GM19328 (cell line): ENCODE measurements around the gene C1orf52.
A peak's percentile ranks its signal among the peaks of the same experiment; 100 is the strongest.

Experiments used
- ATAC-seq: cut with Tn5 transposase; IDR thresholded peaks from one replicate; pipeline ENCODE4 v1.9.1; 2021; ENCODE audit warnings: mild to moderate bottlenecking, moderate library complexity; ENCODE audit not compliant: unreplicated experiment

Gene C1orf52

DNA sequence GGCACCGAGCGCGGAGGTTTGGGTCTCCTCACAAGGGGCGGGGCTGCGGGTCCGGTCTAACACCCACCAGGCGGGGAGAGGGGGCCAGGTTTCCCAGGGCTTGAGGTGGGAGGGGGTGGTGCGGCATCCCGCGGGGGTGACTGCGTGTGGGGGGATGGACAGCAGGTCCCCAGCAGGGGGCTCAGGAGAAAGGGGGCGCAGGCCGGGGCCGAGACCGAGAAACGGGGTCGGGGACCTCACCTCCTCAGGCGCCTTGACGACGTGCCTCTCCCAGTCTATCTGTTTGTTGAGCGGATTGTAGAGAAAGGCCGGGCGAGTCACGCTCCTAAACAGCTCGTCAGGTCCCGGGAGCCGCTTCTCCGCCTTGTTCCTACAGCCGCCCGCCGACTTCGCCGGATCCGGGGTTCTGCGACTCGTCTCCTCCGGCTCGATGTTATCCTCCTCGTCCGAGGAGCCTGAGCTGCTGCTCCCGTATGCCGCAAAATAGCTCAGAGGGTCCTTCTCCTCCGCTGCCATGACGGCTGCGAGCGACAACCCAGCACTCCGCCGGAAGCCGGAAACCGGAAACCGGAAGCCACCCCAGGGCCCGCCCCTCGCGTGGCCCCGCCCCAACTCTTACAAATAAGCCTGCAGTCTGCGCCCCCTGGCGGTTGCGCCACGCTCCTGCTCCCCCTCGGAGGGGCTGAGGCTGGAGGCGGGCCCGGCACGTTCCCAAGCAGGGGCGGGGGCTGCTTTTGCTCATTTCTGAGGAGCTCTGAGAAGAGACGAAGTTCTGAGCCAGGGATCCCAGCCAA, at the start of gene C1orf52:
TSS of gene C1orf52 (minus strand) at position 545 of the 794 bp plus-strand sequence. CDS start at position 516, 29 bp downstream.
- peak; percentile 98 for ATAC-seq

DNA sequence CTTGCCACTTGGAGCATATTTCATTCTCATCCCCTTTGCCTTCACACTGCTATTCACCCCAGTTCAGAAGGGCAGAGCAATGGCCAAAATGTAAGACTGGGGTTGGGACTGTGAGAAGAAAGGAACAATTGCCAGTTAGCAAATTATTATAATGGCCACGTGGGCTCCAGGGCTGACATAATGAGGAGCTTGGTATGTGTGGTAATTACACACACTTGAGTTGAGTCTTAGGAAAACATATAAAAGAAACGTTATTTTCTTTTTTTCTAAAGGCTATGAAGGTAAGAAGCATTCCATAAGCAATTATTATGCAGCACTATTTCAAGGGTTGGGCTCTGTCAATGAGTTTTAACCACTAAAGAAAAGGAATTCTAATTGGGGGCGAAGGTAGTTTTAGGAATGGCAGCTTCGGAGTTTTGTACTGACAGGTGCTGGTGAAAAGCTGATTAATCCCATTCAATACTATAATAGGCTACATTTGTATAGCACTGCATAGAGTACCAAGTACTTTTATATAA, 49.4 kb upstream of the C1orf52 start:
- ATAC-seq, result no peak

DNA sequence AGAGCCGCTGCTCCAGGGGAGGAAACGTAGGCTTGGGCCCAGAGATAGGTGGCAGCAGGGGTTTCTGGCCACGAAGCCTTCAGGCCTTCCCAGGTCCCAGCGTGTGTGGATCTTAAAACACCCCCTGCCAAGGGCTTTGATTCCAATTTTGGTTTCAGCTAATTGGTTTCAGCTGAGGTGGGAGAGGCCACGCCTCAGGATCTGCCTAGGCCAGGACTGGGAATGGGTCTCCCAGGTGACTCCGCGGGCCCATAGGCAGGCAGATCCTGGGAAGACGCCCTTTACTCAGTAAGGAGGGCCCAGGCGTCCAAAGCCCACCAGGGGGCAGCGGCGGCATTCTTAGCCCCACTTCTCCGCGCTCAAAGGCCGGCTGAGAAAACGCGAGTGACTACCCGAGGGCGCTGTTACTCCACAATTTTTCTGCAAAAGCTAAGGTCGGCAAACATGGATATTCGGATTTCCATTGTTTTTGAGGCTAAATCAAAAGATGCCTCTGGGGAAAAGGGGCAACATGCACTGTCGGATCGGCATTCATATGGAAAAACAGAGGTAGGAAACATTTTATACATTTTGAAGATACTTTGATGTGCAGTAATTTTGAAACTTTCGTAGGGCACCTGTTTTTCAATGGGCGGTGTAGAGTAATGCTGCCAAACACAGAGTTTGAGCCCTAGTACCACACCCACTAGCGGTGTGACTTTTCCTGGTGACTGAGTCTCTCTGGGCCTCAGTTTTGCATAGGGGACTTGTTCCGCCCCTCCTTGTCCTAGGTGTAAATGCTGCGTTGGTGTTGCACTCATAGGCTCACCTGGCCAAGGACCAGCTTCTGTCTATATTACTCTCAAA, 48.7 kb upstream of the C1orf52 start:
- peak; percentile 87 for ATAC-seq

DNA sequence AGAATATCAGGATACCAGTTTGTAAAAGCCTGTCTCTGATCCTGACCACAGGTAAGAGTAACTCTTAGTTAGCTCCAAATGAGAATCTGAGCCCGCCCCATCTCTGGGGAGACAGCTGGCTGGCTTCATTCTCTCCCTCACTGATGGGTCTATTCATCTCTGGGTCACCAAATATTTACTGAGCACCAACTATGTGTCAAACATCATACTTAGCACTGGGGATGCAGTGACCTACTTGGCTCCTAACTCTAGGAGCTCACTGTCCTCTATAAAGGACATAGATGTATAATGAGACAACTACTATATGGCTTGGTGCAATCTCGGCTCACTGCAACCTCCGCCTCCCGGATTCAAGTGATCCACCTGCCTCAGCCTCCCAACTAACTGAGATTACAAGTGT, 46.8 kb upstream of the C1orf52 start:
- ATAC-seq, result no peak

DNA sequence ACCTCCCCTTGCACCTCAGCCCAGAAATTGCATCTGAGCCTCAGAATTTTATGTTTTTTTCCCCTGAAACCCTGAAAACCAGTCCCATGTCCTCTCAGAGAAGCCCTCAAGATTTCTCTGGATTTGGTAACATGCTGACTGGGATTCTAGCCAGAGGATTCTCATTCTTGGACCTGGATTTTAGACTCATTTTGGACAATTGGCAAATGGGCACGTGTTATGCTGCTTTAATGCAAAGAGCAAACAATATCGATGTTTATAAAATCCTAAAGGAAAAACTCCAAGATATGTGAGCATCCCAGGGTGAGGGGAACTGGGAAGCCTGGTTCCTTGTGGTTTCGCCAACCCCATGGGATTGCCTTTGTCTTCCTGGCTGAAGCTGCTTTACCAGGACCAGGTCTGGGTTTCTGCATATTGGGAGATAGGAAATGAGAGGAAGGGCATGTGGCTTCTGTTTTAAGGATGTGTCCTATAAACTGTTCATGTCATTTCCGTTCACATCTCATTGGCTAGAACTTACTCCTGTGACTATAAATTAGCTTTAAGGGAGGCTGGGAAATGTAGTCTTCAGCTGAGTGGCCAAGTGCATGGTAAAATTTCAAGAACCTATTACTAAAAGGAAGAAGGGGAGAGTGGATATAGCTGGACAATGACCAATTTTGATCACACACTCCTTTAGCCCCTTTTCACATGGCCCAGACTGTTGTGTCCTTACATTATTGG, 44.1 kb upstream of the C1orf52 start:
- no peak for ATAC-seq

DNA sequence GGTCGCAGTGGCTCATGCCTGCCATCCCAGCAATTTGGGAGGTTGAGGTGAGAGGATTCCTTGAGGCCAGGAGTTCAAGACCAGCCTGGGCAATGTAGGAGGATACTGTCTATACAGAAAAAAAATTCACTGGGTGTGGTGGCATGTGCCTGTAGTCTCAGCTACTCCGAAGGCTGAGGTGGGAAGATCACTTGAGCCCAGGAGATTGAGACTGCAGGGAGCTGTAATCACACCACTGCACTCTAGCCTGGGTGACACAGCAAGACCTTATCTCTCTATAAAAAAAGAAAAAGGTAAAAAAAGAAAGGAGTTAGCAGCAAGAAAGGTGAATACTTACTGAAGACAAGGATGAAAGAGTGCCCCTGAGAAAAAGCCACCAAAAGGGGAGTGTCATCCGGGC, 40.7 kb upstream of the C1orf52 start:
- no peak for ATAC-seq

DNA sequence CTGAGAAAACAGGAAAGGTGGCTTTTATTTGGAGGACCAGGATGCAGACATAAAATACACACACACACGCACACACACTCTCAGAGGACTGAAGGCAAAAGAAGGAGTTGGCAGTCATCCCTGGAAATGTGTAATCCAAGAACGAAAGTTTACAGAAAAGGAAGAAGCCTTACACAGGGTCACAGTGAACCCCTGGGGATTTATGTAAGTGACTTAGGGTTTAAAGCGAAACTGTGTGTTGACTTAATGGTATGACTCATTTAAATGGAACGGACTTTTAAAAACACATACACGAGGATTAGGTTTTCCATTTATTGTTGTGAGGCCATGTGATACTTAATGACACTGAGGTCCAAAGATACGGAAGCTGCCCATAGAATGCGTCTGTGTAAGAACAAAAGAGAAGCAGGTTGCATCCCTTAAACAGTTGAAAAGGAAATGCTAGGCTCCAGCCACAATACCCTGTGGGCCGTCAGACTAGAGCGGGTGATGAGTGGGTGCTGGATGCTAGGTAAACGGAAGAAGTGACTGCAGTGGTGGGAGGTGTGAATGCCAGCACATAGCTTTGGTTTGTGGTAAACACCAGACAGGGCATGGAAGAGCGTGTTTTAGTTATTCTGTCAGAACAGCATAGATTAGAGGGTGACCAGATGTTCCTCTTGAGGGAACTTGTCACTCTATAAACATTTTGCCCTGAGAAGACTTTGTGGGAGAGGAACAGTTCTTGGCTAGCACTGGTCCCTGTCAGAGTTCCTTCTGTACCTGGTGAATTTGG, 38.6 kb upstream of the C1orf52 start:
- peak; percentile 91 for ATAC-seq

DNA sequence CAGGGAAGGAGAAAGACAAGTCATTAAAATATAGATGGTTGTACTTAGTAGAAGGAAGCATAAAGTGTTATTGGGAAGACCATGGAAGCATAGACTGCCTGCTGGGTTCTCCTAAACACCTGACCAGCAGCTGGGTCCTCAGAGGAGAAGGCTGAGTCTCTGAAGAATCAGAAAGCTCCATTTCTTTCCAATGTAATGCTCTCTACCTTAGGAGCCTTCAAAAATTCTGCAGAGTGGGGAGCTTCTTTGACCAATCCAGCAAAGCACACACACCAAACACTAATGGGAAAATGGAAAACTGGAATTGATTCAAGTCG, 38.0 kb upstream of the C1orf52 start:
- no peak for ATAC-seq

DNA sequence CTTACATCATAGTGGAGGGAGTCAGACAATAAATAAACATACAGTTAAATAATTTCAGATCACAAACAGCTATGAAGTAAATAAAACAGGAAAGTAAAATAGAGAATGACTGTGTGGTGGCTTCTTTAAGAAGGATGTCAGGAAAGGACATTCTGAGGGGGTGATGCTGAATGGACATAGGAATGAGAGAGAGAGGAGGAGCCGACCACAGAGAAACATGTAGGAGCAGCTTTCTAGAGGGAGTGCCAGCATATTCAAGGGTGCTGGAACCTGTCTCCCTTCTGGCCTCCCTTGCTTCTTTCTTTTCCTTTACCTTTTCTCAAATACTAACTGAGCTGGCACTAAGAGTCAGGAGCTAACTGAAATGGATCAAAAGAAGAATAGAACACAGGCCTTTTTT, 37.5 kb upstream of the C1orf52 start:
- ATAC-seq, result no peak

DNA sequence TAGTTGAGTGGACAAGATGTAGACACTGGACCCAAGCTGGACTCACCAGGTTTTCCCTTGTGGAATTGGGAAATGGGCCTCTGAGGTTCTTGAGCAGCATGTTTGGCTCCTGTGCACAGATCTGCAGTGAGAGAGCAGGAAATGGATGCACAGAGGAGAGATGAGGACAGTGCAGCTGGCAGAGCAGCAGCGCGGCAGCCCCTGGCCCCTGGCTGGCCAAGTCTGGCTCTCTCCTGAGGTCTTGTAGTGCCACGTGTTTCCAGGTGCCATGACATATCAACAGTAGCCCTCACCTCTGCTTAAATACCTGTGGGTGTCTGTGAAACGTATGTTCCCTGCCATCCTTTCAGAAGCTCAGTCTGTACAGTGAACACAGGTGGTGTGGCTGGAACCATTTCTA, 36.2 kb upstream of the C1orf52 start:
- ATAC-seq, result no peak

DNA sequence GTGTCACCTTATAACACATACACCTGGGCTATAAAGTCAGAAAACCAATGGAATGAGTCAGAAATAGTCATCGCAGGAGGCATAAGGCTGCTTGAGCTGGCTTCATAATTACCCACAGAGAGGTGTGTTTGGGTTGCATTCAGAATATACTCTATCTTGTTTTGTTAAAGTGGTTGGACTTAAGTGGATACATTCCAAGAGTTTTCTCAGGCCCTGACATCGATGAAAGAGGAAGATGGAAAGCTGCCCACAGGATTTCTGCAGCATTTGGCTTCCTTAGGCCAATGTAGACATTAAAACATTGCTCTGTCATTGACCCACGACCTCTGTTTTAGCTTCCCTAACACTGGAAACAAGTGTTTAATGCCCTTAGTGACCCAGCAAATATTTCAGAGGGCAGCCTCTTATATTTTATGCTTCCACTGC, 35.6 kb upstream of the C1orf52 start:
- no peak for ATAC-seq

DNA sequence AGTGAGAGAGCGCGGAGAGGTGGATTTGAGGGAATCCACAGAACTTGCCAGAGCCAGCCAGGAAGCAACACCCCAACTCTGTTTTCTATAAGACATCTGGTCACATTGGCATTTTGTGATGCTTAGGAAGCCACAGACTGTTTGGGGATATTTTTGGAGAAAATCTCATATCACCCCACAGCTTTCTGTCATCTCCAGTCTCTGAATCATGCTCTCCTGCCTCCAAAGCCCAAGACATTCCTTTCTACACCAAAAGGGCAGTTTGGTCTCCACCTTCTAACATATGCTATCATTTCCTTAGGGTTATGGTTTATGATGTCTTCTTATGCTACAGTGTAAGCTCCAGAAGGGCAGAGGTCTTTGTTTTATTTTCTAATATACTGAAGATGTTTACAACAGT, 31.4 kb upstream of the C1orf52 start:
- ATAC-seq, result no peak

DNA sequence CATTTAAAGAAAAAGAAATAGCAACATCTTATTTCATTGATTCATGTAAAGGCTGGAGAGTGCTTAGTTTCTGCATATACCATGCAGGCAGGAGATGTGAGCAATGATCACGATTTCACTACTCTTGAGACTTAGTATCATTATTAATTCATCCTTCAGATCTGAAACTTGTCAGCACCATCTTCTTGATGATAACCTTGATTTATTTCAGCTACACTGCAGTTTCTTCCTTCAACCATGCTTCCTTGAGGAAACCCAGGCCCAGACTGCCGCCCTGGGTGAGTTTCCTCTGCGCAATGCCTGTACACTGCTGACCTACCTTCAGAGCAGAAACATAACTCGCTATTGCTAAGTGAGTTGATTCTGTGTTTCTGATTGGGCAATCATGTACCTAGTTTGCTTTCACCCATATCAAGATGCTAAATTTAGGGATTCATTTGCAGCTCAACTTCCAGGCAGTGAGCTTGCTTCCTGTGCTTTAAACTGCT, 30.4 kb upstream of the C1orf52 start:
- no peak for ATAC-seq

DNA sequence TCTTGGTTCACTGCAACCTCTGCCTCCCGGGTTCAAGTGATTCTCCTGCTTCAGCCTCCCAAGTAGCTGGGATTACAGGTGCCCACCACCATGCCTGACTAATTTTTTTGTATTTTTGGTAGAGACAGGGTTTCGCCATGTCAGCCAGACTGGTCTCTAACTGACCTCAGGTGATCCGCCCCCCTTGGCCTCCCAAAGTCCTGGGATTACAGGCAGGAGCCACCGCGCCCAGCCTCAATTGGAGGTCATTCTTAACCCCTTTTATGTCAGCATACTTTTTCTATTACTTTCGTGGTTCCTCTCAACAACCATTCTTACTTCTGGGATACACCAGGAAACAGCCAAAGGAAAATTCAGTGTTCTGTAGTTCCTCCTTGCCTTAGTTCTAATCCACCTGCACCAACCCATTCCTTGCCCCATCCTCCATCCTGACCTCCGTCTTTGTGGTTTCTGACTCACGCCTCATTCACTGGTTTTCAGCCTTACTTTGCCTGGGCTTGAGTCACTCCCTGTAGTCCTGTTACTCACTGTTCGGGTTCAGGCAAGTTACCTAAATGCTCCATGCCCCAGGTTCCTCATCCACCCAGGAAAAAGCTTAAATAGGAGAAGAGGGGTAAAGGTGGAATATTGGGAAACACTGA, 29.9 kb upstream of the C1orf52 start:
- ATAC-seq, result no peak

DNA sequence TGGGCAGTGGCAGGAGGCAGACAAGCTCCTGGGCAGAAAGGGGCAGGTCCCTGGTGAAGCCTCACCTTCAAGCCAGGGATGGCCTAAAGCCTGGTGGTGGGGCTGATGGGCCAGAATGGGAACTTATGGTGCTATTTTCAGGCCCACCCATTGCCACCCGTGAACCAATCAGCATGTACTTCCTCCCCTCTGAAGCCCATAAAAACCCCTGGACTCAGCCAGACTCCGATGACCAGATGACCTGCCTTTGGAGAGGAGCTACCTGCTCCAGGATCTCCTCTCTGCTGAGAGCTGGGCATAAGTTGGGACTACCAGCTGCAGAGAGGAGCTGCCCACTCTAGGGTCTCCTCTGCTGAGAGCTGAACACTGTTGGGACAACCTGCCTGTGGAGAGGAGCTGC, 24.7 kb upstream of the C1orf52 start:
- no peak for ATAC-seq

DNA sequence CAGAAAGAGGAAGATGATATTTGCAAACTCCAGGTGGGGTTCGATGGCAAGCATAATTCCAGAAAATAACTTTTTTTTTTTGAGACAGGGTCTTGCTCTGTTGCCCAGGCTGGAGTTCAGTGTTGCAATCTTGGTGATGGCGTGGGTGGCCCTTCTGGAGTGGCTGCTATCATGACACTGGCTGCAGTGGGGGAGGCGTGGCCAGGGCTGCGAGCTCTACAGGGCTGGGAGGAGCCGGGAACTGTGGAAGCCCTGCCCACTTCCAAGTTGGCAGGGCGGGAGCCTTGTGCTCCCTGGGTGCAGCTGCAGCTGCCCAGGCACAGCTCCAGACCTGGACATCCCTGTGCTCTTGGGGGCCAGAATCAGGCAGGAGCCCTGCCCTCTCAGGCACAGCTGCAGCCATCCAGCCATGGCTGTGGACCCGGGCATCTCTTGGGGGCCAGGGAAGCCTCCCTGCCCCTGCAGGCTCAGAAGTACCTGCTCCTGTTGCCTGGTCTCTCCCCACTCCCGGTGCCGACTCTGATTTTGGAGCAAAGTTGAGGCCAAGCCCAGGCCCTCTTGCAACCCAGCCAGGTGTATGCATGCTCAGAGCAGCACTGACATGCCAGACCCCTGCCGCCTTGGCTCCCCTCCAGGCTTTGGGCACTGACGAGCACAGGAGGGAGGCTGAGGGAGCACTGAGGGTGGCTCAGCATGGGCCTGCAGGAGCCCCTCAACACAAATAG, 24.2 kb upstream of the C1orf52 start:
- no peak for ATAC-seq

DNA sequence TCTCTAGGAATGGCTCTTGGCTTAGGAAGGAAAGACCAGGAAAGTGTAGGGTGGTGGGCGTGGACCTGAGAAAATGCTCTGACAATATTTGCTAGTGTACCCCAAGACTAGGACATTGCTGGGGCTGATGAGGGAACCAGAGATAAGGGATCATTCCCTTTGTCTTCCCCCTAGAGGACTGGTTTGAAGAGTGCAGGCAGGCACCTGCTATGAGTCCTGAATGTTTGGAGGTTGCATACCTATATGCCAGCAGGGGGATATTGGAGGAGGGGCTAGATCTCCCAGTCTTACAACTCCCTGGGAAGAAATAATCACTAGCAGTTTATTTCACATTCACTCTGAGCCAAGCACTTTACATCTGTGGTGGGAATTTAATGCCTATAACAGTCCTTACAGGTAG, 23.0 kb upstream of the C1orf52 start:
- no peak for ATAC-seq

DNA sequence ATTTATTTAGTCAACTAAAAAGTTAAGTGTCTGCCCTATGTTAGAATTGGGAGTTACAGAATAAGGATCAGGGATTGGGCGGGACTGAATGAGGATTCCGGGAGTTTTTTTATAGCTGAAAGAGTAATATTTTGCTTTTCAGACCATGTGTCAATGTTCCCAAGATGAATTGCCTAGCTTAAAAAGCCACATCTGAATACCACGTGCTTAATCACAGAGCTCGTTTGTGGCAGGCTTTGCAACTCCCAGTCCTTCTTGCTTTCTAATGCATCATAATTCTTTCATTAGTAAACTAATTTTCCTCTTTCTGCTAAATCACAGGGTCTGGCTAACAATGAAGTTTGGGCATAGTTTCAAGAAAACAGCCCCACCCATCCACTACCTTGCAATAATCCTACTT, 21.2 kb upstream of the C1orf52 start:
- no peak for ATAC-seq

DNA sequence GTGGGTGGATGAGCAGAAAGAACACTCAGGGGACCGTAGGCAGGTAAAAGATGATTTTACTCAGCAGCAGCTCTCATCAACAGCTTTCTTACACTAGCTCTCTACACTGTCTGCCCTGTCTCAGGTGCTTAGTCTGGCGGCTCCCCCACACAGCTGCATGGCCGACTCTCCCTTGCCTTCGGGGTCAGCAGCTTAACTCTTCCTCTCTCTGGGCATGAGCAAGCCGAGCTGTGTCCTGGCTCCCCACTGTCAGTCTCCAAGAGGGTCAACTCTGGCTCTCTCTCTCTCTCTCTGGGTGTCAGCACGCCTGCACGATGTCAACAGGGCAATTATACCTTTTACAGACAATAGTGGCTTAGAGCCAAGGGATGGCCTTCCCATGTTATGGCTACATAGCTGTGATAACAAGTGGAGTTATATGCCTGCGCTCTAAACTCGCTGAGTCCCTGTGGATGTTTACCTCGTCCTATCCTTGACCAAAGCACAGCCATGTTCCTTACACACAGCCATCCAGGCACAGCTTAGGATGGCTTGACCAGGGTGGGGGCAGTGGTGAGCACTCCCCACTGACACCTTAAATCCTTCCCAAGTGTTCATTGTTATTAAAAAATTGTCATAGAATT, 20.1 kb upstream of the C1orf52 start:
- ATAC-seq, result no peak
